ENCODE results near the gene MUC3A. TPM values are rescaled to one million over a fixed set of nuclear protein-coding genes. Genes with fewer than 3 reads are reported as not detected.
A peak's percentile ranks its signal among the peaks of the same experiment; 100 is the strongest.
"Not testable (repeated sequence)": the region's sequence is repeated elsewhere in the genome, so short reads cannot be mapped to it uniquely, and the experiment has no call there.

The MUC3A gene
- total and polyA plus RNA-seq, 2 donors, result 0.23 TPM; not detected in 1

DNA sequence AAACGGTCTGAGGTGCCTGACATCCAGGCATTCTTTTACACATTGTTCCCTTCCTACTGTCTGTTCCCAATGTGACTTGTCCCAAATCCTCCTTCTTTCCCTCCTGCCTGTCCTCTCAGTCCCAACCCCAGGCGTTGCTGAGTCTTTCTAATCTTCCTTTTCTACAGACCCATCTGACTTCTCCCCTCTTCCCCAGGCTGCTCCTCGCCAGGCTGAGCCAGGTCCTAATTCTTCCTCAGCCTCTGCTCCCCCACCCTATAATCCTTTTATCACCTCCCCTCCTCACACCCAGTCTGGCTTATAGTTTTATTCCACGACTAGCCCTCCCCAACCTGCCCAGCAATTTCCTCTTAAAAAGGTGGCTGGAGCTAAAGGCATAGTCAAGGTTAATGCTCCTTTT, 25.7 kb upstream of the MUC3A start:
- H3K27ac ChIP-seq (ENCODE audit: low read depth); H3K4me3 ChIP-seq (ENCODE audit: low read depth, low read length); H3K4me1 ChIP-seq (ENCODE audit: insufficient read depth); DNase-seq (ENCODE audit: extremely low spot score); H3K36me3 ChIP-seq (ENCODE audit: insufficient read depth): not testable (repeated sequence)
- WGBS, result 35% methylated on average over 4 of the region's 4 CpGs

- DNase-seq (ENCODE audit: extremely low spot score), result no peak
- Histone ChIP-seq H3K36me3 (ENCODE audit: insufficient read depth) (peaks cover 2% of the 10 kb centered on the region), H3K27ac (ENCODE audit: low read depth) (no peak overlapping the region), H3K4me3 (ENCODE audit: low read depth, low read length) (no peak overlapping the region), H3K4me1 (ENCODE audit: insufficient read depth) (no peaks in the 10 kb centered on the region)
- 85% methylated on average over 1 of the region's 1 CpG for WGBS
Observed at GRCh38 chr7:100929808-100930174, 19.5 kb upstream of the MUC3A start.

- WGBS, result 54% methylated on average over 4 of the region's 4 CpGs
- DNase-seq (ENCODE audit: extremely low spot score), result no peak
Observed at GRCh38 chr7:100933734-100934133, 15.6 kb upstream of the MUC3A start.

DNA sequence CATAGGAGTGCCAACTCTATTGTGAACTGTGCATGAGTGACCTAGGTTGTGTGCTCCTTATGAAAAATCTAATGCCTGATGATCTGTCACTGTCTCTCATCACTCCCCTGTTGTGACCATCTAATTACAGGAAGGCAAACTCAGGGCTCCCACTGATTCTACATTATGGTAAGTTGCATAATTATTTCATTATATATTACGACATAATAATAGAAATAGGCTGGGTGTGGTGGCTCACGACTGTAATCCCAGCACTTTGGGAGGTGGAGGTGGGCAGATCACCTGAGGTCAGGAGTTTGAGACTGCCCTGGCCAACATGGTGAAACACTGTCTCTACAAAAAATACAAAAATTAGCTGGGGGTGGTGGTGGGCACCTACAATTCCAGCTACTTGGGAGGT, 14.0 kb upstream of the MUC3A start:
- H3K36me3 ChIP-seq (ENCODE audit: insufficient read depth); DNase-seq (ENCODE audit: extremely low spot score); H3K4me1 ChIP-seq (ENCODE audit: insufficient read depth); H3K27ac ChIP-seq (ENCODE audit: low read depth); H3K4me3 ChIP-seq (ENCODE audit: low read depth, low read length): not testable (repeated sequence)
- 74% methylated on average over 2 of the region's 2 CpGs for WGBS

More at GRCh38 chr7:100933734-100934133, 15.6 kb upstream of the MUC3A start:
- H3K4me1 ChIP-seq (ENCODE audit: insufficient read depth), result no peaks in the 10 kb centered on the region
- no peak overlapping the region for H3K27ac ChIP-seq (ENCODE audit: low read depth)
- peaks cover 2% of the 10 kb centered on the region for H3K36me3 ChIP-seq (ENCODE audit: insufficient read depth)
- H3K4me3 ChIP-seq (ENCODE audit: low read depth, low read length), result no peak overlapping the region

GRCh38 chr7:100936167-100936566, 13.2 kb upstream of the MUC3A start:
- H3K27ac ChIP-seq (ENCODE audit: low read depth); H3K4me1 ChIP-seq (ENCODE audit: insufficient read depth); H3K36me3 ChIP-seq (ENCODE audit: insufficient read depth); H3K4me3 ChIP-seq (ENCODE audit: low read depth, low read length); DNase-seq (ENCODE audit: extremely low spot score): not testable (repeated sequence)
- 90% methylated on average over 7 of the region's 7 CpGs for WGBS

DNA sequence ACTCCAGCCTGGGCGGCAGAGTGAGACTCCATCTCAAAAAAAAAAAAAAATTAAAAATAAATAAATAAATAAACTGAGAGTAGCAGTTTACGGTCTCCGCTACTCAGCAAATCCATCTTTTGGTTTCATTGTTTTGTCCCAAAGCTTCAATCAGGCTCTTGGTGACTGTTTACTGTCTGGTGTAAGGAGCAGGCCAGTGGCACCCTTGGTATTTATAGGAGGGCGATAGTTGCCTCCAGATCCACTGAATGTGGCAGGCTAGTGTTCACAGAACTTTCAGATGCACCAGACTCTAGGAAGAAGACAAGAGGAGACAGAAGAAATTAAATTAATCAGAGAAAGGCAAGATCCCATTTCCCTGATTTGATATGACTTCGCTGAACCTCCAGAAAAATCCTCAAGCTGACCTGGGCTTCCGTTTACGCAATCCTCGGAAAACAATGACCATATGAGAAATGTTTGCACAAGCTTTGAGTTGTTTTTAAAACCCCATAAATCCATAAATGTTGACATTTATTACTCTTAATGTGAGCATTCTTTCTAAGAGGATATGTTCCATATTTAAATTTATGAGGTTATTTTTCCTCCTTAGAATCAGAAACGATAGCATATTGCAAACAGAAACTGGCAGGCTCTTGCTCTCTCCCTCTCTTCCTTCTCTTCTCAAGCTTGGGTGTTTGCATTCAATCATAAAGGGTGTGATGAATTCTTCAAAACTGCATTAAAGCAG, 7.1 kb upstream of the MUC3A start:
- Histone ChIP-seq H3K27ac (ENCODE audit: low read depth) (no peak overlapping the region), H3K4me3 (ENCODE audit: low read depth, low read length) (no peak overlapping the region), H3K4me1 (ENCODE audit: insufficient read depth) (no peaks in the 10 kb centered on the region), H3K36me3 (ENCODE audit: insufficient read depth) (no peaks in the 10 kb centered on the region)
- DNase-seq (ENCODE audit: extremely low spot score), result peak; percentile 51
- 40% methylated on average over 9 of the region's 9 CpGs for WGBS

DNA sequence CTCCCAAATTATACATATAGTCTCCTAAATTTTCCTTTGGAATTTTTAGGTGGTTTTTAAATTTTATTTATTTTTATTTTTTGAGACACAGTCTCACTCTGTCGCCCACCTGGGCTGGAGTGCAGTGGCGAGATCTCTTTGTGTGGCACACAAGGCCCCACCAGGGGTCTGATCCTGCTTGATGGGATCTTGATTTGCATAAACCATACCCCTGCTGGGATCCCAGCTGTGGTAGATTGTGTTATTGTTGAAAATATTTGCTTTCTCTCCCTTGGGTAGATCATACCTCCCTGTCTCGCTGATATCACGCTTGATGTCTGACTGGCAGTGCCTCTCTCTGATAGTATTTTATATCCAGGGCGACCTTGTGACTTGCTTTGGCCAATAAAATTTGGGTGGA, 5.6 kb upstream of the MUC3A start:
- 87% methylated on average over 5 of the region's 5 CpGs for WGBS
- no peaks in the 10 kb centered on the region for H3K36me3 ChIP-seq (ENCODE audit: insufficient read depth)
- no peak overlapping the region for H3K27ac ChIP-seq (ENCODE audit: low read depth)
- DNase-seq (ENCODE audit: extremely low spot score), result no peak
- H3K4me3 ChIP-seq (ENCODE audit: low read depth, low read length), result no peak overlapping the region
- H3K4me1 ChIP-seq (ENCODE audit: insufficient read depth), result no peaks in the 10 kb centered on the region

GRCh38 chr7:100944138-100944537, 5.2 kb upstream of the MUC3A start:
- DNase-seq (ENCODE audit: extremely low spot score), result no peak
- no peak overlapping the region for H3K27ac ChIP-seq (ENCODE audit: low read depth)
- no peaks in the 10 kb centered on the region for H3K36me3 ChIP-seq (ENCODE audit: insufficient read depth)
- WGBS, result 95% methylated on average over 4 of the region's 4 CpGs
- no peak overlapping the region for H3K4me3 ChIP-seq (ENCODE audit: low read depth, low read length)
- no peaks in the 10 kb centered on the region for H3K4me1 ChIP-seq (ENCODE audit: insufficient read depth)

GRCh38 chr7:100946111-100946510, 3.2 kb upstream of the MUC3A start:
- Histone ChIP-seq H3K36me3 (ENCODE audit: insufficient read depth) (no peaks in the 10 kb centered on the region), H3K27ac (ENCODE audit: low read depth) (no peak overlapping the region), H3K4me1 (ENCODE audit: insufficient read depth) (no peaks in the 10 kb centered on the region), H3K4me3 (ENCODE audit: low read depth, low read length) (no peak overlapping the region)
- no peak for DNase-seq (ENCODE audit: extremely low spot score)
- WGBS, result 92% methylated on average over 4 of the region's 4 CpGs

GRCh38 chr7:100946766-100947365, 2.5 kb upstream of the MUC3A start:
- no peak for DNase-seq (ENCODE audit: extremely low spot score)
- Histone ChIP-seq H3K27ac (ENCODE audit: low read depth) (no peak overlapping the region), H3K36me3 (ENCODE audit: insufficient read depth) (no peaks in the 10 kb centered on the region), H3K4me1 (ENCODE audit: insufficient read depth) (no peaks in the 10 kb centered on the region), H3K4me3 (ENCODE audit: low read depth, low read length) (no peak overlapping the region)
- WGBS, result 84% methylated on average over 11 of the region's 11 CpGs

DNA sequence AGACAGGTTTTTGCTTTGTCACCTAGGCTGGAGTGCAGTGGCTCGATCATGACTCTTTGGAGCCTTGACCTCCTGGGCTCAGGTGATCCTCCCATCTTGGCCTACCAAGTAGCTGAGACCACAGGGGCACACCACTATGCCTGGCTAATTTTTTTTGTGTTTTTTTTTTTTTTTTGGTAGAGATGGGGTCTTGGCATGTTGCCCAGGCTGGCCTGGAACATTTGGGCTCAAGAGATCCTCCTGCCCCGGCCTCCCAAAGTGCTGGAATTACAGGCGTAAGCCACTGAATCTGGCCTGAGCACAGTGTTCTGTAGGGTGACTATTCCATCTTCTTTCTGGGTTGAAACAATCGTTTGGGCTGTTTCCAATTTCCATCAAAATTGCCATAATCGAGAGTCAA, 1.5 kb upstream of the MUC3A start:
- Histone ChIP-seq H3K4me3 (ENCODE audit: low read depth, low read length) (no peak overlapping the region), H3K27ac (ENCODE audit: low read depth) (no peak overlapping the region), H3K4me1 (ENCODE audit: insufficient read depth) (no peaks in the 10 kb centered on the region), H3K36me3 (ENCODE audit: insufficient read depth) (no peaks in the 10 kb centered on the region)
- WGBS, result 81% methylated on average over 5 of the region's 5 CpGs
- DNase-seq (ENCODE audit: extremely low spot score), result no peak

DNA sequence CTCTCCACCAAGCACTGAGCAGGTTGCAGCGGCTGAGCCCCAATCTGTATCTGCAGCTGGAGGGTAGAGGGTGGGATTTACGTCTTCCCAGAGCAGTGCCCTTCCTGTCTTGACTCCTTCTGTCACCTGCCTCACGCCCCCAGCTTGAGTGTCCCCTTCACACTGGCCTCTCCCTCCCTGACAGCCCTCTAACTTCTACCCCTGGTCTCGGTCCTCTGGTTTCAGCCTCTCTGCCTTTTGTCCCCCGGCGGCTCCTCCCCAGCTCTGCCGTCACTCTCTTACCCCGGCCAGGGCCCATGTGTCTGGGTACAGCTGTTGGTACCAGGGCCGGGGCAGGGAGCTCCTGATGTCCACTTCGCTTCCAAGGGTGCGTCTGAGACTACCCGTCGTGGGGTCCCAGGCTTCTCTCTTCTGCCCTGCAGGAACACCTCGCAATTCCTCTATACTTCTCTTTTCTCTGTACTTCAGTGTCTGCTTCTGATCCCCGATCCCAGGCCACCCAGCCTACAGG, 654 bp downstream of the MUC3A start:
- WGBS, result 45% methylated on average over 15 of the region's 15 CpGs
- DNase-seq (ENCODE audit: extremely low spot score), result no peak
- Histone ChIP-seq H3K36me3 (ENCODE audit: insufficient read depth) (no peaks in the 10 kb centered on the region), H3K4me1 (ENCODE audit: insufficient read depth) (no peaks in the 10 kb centered on the region), H3K4me3 (ENCODE audit: low read depth, low read length) (no peak overlapping the region), H3K27ac (ENCODE audit: low read depth) (no peak overlapping the region)

DNA sequence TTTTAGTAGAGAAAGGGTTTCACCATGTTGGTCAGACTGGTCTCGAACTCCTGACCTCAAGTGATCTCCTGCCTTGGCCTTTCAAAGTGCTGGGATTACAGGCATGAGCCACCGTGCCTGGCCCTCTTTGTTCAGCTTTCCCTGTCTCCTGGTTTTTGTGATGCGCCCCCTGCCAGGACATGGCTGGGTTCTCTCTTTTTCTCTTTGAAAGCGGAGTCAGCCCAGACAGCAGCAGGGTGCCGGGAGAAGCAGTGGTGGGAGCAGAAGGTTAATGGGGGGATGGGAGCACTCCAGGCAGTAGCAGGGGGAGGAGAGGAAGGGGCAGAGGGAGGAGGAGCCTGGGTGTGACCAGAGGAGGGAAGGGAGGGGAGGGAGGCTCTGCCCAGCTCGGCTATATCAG, 1.8 kb downstream of the MUC3A start:
- DNase-seq (ENCODE audit: extremely low spot score), result no peak
- 34% methylated on average over 6 of the region's 6 CpGs for WGBS
- Histone ChIP-seq H3K36me3 (ENCODE audit: insufficient read depth) (no peaks in the 10 kb centered on the region), H3K27ac (ENCODE audit: low read depth) (no peak overlapping the region), H3K4me3 (ENCODE audit: low read depth, low read length) (no peak overlapping the region), H3K4me1 (ENCODE audit: insufficient read depth) (no peaks in the 10 kb centered on the region)

GRCh38 chr7:100951888-100952560, 2.7 kb downstream of the MUC3A start:
- 72% methylated on average over 15 of the region's 15 CpGs for WGBS
- DNase-seq (ENCODE audit: extremely low spot score), result no peak
- Histone ChIP-seq H3K27ac (ENCODE audit: low read depth) (no peak overlapping the region), H3K4me3 (ENCODE audit: low read depth, low read length) (no peak overlapping the region), H3K4me1 (ENCODE audit: insufficient read depth) (no peaks in the 10 kb centered on the region), H3K36me3 (ENCODE audit: insufficient read depth) (no peaks in the 10 kb centered on the region)

Data from urinary bladder (tissue), 4 donors.